GM19025 (cell line): ENCODE results near the gene KLF5.

Source experiments
- ATAC-seq: cut with Tn5 transposase; IDR thresholded peaks from one replicate; pipeline ENCODE4 v1.9.1; 2021; ENCODE audit warnings: mild to moderate bottlenecking, low read depth, moderate library complexity; ENCODE audit not compliant: unreplicated experiment

The KLF5 gene

GRCh38 chr13:73059460-73060250 lies 850 bp downstream of the KLF5 start:
- peak; percentile 40 for ATAC-seq

- no peak for ATAC-seq
Observed at GRCh38 chr13:73060251-73061160, 1.7 kb downstream of the KLF5 start.

- no peak for ATAC-seq
Observed at GRCh38 chr13:73061473-73061872, 2.7 kb downstream of the KLF5 start.

- no peak for ATAC-seq
Observed at GRCh38 chr13:73061876-73062275, 3.1 kb downstream of the KLF5 start.

- no peak for ATAC-seq
Observed at GRCh38 chr13:73062468-73062867, 3.7 kb downstream of the KLF5 start.

- no peak for ATAC-seq
Observed at GRCh38 chr13:73063166-73063565, 4.4 kb downstream of the KLF5 start.

GRCh38 chr13:73065036-73065435 lies 6.2 kb downstream of the KLF5 start:
- ATAC-seq = no peak

GRCh38 chr13:73065665-73066340 lies 7.0 kb downstream of the KLF5 start:
- no peak for ATAC-seq

GRCh38 chr13:73069206-73069805 lies 10.5 kb downstream of the KLF5 start:
- no peak for ATAC-seq

GRCh38 chr13:73070451-73071098 lies 11.8 kb downstream of the KLF5 start:
- no peak for ATAC-seq

GRCh38 chr13:73072239-73072900 lies 13.6 kb downstream of the KLF5 start:
- ATAC-seq = no peak

- ATAC-seq = no peak
Observed at GRCh38 chr13:73073050-73073449, 14.2 kb downstream of the KLF5 start.

GRCh38 chr13:73074014-73074413 lies 15.2 kb downstream of the KLF5 start:
- peak; percentile 49 for ATAC-seq

- ATAC-seq = no peak
Observed at GRCh38 chr13:73074926-73075325, 16.1 kb downstream of the KLF5 start.

GRCh38 chr13:73075546-73075945 lies 16.7 kb downstream of the KLF5 start:
- no peak for ATAC-seq

- no peak for ATAC-seq
Observed at GRCh38 chr13:73075954-73076353, 17.1 kb downstream of the KLF5 start.

GRCh38 chr13:73077865-73078264 lies 19.1 kb downstream of the KLF5 start:
- no peak for ATAC-seq

GRCh38 chr13:73079359-73079758 lies 20.6 kb downstream of the KLF5 start:
- no peak for ATAC-seq

- ATAC-seq = no peak
Observed at GRCh38 chr13:73081256-73081915, 22.6 kb downstream of the KLF5 start.
